Ishikawa (cell line): ENCODE results near the gene NOCT.

ENCODE experiments used
- CEBPB ChIP-seq: IDR thresholded peaks from 2 replicates; pipeline ENCODE4 v1.6.1; 2012
- CREB1 ChIP-seq: IDR thresholded peaks from 2 replicates; pipeline ENCODE4 v1.6.1; 2012; ENCODE audit warnings: low read depth
- EGR1 ChIP-seq: IDR thresholded peaks from 2 replicates; pipeline ENCODE4 v1.6.1; 2012
- EP300 ChIP-seq: IDR thresholded peaks from 2 replicates; pipeline ENCODE4 v1.6.1; 2012; ENCODE audit warnings: borderline replicate concordance
- FOXM1 ChIP-seq: IDR thresholded peaks from 2 replicates; pipeline ENCODE4 v1.6.1; 2012; ENCODE audit warnings: low read depth, borderline replicate concordance
- NFIC ChIP-seq: IDR thresholded peaks from 2 replicates; pipeline ENCODE4 v1.6.1; 2012
- RAD21 ChIP-seq: IDR thresholded peaks from 2 replicates; pipeline ENCODE4 v1.6.1; 2012; ENCODE audit warnings: low read depth
- TAF1 ChIP-seq: IDR thresholded peaks from 2 replicates; pipeline ENCODE4 v1.6.1; 2012; ENCODE audit warnings: low read depth, mild to moderate bottlenecking
- TCF12 ChIP-seq: IDR thresholded peaks from 2 replicates; pipeline ENCODE4 v1.6.1; 2012; ENCODE audit warnings: low read depth
- TEAD4 ChIP-seq: IDR thresholded peaks from 2 replicates; pipeline ENCODE4 v1.6.1; 2012
- YY1 ChIP-seq: IDR thresholded peaks from 2 replicates; pipeline ENCODE4 v1.6.1; 2012; ENCODE audit warnings: low read depth
- ZBTB7A ChIP-seq: IDR thresholded peaks from 2 replicates; pipeline ENCODE4 v1.6.1; 2012; ENCODE audit warnings: low read depth
- TF ChIP-seq, protein P1 (sequence below): IDR thresholded peaks from 2 replicates; pipeline ENCODE4 v1.6.1; 2012; ENCODE audit warnings: low read depth, mild to moderate bottlenecking
- TF ChIP-seq, protein P2 (sequence below): IDR thresholded peaks from 2 replicates; pipeline ENCODE4 v1.6.1; 2012
- TF ChIP-seq, protein P3 (sequence below): IDR thresholded peaks from 2 replicates; pipeline ENCODE4 v1.6.1; 2012

Gene NOCT

DNA sequence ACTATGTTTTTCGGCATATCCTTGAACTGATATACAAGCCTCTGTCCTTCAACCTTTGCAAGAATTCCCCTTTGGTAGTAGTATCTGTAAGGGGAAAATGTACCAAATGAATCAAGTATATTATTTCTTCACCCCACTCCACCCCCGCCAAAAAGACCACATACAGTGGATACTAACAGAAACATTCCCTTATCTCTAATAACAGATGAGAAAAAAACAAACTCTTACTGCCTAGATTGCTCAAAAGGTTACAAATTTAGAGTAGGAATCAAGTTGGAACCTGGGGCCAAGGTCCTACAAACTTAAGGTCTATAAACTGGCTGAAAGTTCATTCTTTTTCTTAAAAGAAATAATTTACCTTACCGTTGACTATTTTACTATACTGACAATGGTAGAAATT lies 45.0 kb downstream of the NOCT start:
- TF ChIP-seq TAF1 (no peak), YY1 (no peak), CREB1 (no peak), FOXM1 (no peak), EP300 (no peak), TCF12 (no peak), RAD21 (no peak), EGR1 (no peak), CEBPB (no peak), TEAD4 (no peak), ZBTB7A (no peak), NFIC (no peak)
- TF ChIP-seq, protein P1, sequence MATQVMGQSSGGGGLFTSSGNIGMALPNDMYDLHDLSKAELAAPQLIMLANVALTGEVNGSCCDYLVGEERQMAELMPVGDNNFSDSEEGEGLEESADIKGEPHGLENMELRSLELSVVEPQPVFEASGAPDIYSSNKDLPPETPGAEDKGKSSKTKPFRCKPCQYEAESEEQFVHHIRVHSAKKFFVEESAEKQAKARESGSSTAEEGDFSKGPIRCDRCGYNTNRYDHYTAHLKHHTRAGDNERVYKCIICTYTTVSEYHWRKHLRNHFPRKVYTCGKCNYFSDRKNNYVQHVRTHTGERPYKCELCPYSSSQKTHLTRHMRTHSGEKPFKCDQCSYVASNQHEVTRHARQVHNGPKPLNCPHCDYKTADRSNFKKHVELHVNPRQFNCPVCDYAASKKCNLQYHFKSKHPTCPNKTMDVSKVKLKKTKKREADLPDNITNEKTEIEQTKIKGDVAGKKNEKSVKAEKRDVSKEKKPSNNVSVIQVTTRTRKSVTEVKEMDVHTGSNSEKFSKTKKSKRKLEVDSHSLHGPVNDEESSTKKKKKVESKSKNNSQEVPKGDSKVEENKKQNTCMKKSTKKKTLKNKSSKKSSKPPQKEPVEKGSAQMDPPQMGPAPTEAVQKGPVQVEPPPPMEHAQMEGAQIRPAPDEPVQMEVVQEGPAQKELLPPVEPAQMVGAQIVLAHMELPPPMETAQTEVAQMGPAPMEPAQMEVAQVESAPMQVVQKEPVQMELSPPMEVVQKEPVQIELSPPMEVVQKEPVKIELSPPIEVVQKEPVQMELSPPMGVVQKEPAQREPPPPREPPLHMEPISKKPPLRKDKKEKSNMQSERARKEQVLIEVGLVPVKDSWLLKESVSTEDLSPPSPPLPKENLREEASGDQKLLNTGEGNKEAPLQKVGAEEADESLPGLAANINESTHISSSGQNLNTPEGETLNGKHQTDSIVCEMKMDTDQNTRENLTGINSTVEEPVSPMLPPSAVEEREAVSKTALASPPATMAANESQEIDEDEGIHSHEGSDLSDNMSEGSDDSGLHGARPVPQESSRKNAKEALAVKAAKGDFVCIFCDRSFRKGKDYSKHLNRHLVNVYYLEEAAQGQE: no peak
- TF ChIP-seq, protein P2, sequence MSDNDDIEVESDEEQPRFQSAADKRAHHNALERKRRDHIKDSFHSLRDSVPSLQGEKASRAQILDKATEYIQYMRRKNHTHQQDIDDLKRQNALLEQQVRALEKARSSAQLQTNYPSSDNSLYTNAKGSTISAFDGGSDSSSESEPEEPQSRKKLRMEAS: no peak
- TF ChIP-seq, protein P3, sequence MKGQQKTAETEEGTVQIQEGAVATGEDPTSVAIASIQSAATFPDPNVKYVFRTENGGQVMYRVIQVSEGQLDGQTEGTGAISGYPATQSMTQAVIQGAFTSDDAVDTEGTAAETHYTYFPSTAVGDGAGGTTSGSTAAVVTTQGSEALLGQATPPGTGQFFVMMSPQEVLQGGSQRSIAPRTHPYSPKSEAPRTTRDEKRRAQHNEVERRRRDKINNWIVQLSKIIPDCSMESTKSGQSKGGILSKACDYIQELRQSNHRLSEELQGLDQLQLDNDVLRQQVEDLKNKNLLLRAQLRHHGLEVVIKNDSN: no peak

DNA sequence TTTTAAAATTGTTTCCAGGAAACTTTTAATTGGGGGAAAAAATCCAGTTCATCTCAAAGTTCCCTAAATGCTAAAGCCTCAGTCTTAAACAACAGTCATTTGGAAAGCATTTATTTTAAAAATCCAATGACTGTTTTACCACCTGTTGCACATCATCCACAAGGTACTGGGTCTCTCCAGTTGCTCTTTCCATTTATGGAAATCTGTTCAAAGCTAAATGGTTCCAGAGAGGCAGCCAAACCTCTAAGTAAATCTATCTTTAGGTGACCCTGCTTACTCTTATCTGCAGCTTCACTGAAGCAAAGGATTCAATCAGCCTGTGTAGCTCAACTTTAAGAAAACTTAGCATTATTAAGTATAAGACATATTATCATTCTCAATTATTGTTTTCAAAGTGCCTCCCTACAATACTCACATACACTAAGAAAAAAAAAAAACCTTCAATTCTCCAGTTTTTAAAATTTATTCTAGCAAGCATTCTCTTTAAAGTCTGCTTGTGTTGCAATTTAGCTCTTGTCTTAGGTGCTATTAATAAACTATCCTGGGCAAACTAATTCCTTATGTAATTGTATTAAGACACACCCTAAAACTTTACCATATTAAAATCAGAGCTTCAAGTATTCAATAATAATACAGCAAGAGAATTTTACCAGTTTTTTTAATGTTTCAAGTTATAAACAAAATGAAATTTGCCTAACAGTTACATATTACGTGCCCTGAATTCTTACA lies 60.6 kb downstream of the NOCT start:
- TF ChIP-seq, protein P3: no peak
- TF ChIP-seq TAF1 (no peak), RAD21 (no peak), EGR1 (no peak), CREB1 (no peak), YY1 (no peak), NFIC (no peak), ZBTB7A (no peak), FOXM1 (no peak), TEAD4 (no peak), EP300 (no peak), TCF12 (no peak)
- TF ChIP-seq, protein P1: no peak

DNA sequence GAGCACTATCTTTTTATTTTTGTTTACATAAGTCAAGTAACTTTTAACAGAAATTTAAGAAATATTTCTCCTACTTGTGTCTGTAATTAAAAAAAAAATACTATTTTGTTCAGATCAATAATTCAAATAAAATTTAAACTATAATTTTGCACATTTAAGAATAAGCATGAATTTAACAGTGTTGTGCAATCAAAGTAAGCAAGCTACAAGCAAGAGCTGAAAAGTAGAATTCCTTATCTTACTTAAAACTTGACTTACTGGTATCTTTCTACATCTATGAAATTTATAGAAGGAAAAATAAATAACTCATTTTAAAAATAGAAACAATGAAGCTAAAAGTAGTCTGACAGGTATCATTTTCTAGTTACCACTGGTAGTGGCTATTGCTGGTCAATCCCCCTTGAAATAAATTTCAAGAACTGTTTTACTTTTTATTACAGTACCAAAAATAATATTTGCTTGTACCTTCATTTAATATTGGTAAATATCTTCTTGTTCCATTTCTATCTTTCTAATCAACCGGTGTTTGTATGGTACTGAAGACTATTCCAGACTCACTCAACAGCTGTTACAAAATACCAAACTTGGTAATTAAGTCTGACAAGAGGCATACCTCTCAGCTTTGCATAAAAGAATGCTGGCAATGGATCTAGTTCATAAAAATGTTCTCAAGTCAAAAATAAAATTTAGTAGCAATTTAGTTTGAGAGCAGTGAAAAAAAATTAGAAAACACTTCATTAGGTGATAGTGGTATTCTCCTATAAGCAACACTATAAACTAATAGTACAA lies 62.2 kb downstream of the NOCT start:
- TF ChIP-seq TCF12 (no peak), EGR1 (no peak), TAF1 (no peak), TEAD4 (no peak)
- TF ChIP-seq, protein P3: no peak

- TF ChIP-seq EP300 (no peak), CEBPB (no peak), ZBTB7A (no peak), RAD21 (no peak), FOXM1 (no peak), TEAD4 (no peak), TCF12 (no peak), YY1 (no peak), EGR1 (no peak), NFIC (no peak), TAF1 (no peak), CREB1 (no peak)
- TF ChIP-seq, protein P1: no peak
- TF ChIP-seq, protein P2: no peak
- TF ChIP-seq, protein P3: no peak
Measured at GRCh38 chr4:139078926-139079325, 63.3 kb downstream of the NOCT start.
